ENCODE measurements around the gene ENTPD3.

The ENTPD3 gene

GRCh38 chr3:40387001-40387894 lies at the start of gene ENTPD3:
Gene ENTPD3 (plus strand): TSS chr3:40387184. CDS start chr3:40388058, 874 bp downstream.
- peak; percentile 23 for DNase-seq

GRCh38 chr3:40339871-40340270 lies 47.1 kb upstream of the ENTPD3 start:
- DNase-seq, result no peak

- DNase-seq, result no peak
Observed at GRCh38 chr3:40340541-40341170, 46.3 kb upstream of the ENTPD3 start.

- DNase-seq, result no peak
Observed at GRCh38 chr3:40341671-40342070, 45.3 kb upstream of the ENTPD3 start.

- DNase-seq, result no peak
Observed at GRCh38 chr3:40350529-40350928, 36.5 kb upstream of the ENTPD3 start.

GRCh38 chr3:40355410-40355809 lies 31.6 kb upstream of the ENTPD3 start:
- no peak for DNase-seq

- DNase-seq, result no peak
Observed at GRCh38 chr3:40358454-40358853, 28.5 kb upstream of the ENTPD3 start.

GRCh38 chr3:40363674-40364073 lies 23.3 kb upstream of the ENTPD3 start:
- no peak for DNase-seq

GRCh38 chr3:40366203-40367162 lies 20.5 kb upstream of the ENTPD3 start:
- no peak for DNase-seq

- no peak for DNase-seq
Observed at GRCh38 chr3:40369716-40370115, 17.3 kb upstream of the ENTPD3 start.

- DNase-seq, result no peak
Observed at GRCh38 chr3:40377822-40378221, 9.2 kb upstream of the ENTPD3 start.

- DNase-seq, result no peak
Observed at GRCh38 chr3:40379674-40380306, 7.2 kb upstream of the ENTPD3 start.

- DNase-seq, result no peak
Observed at GRCh38 chr3:40381904-40382616, 4.9 kb upstream of the ENTPD3 start.

GRCh38 chr3:40382617-40382979 lies 4.4 kb upstream of the ENTPD3 start:
- no peak for DNase-seq

GRCh38 chr3:40386213-40386612 lies 771 bp upstream of the ENTPD3 start:
- DNase-seq, result no peak

GRCh38 chr3:40387895-40388254 lies 891 bp downstream of the ENTPD3 start:
- no peak for DNase-seq

- DNase-seq, result no peak
Observed at GRCh38 chr3:40396406-40396805, 9.4 kb downstream of the ENTPD3 start.

GRCh38 chr3:40397129-40397528 lies 10.1 kb downstream of the ENTPD3 start:
- no peak for DNase-seq

- DNase-seq, result no peak
Observed at GRCh38 chr3:40397912-40398311, 10.9 kb downstream of the ENTPD3 start.

- no peak for DNase-seq
Observed at GRCh38 chr3:40398346-40398745, 11.4 kb downstream of the ENTPD3 start.

GRCh38 chr3:40404591-40405198 lies 17.7 kb downstream of the ENTPD3 start:
- DNase-seq, result no peak

- no peak for DNase-seq
Observed at GRCh38 chr3:40407007-40407406, 20.0 kb downstream of the ENTPD3 start.
